SK-N-SH (cell line): ENCODE results near the gene PPP3R1. TPM values are rescaled to one million over a fixed set of nuclear protein-coding genes. Genes with fewer than 3 reads are reported as not detected.

Experiments
- CTCF ChIA-PET: fragments of 300-600, 350-600 bp; formaldehyde crosslinking; extraction: SDS; loops from one replicate; lab custom pipeline; 2021; lab: Yijun Ruan, JAX
- POLR2A ChIA-PET: fragments of 350-600 bp; sonication (Branson Sonifier 250); formaldehyde crosslinking; extraction: SDS; loops from one replicate; lab custom pipeline; 2020; ENCODE audit warnings: antibody characterized with exemption, inconsistent platforms; lab: Yijun Ruan, JAX
- DNase-seq: peaks from one replicate; pipeline ENCODE4 v3.0.0; 2012
- H2AFZ ChIP-seq: fragments of 200-600 bp; sonication (generic); 2 replicates; pipeline ENCODE4 v1.8.1; 2016; ENCODE audit warnings: antibody characterized with exemption, mild to moderate bottlenecking, low read depth
- H3F3A ChIP-seq: fragments of 200-600 bp; sonication (generic); replicated peaks from 2 replicates; pipeline ENCODE3; 2016; ENCODE audit warnings: antibody characterized with exemption, mild to moderate bottlenecking; ENCODE audit not compliant: insufficient read depth
- H3K27ac ChIP-seq, 2 experiments: fragments of 200-500 bp in 1 of 2; fragments of 200-600 bp in 1 of 2; sonication (Bioruptor generic) in 1 of 2; sonication (generic), shearing (Covaris generic) in 1 of 2; 2 replicates each; pipeline versions ENCODE4 v1.5.1 to v1.6.1; 2014 to 2016; ENCODE audit warnings: low read depth in 2 of 2, inconsistent platforms in 1 of 2, low read length in 1 of 2, mild to moderate bottlenecking in 1 of 2, mixed read lengths in 1 of 2
- H3K27me3 ChIP-seq: fragments of 200-600 bp; sonication (generic), shearing (Covaris generic); 2 replicates; pipeline ENCODE4 v1.6.1; 2016; ENCODE audit warnings: mixed run types; ENCODE audit not compliant: insufficient read depth
- H3K36me3 ChIP-seq, 2 experiments: fragments of 200-500 bp in 1 of 2; fragments of 200-600 bp in 1 of 2; sonication (Bioruptor generic) in 1 of 2; sonication (generic) in 1 of 2; replicated peaks in 1 of 2; 2 replicates each; pipeline versions ENCODE3 to v1.5.1; 2014 to 2016; ENCODE audit warnings: low read length in 1 of 2, mild to moderate bottlenecking in 1 of 2; ENCODE audit not compliant: insufficient read depth in 2 of 2, control insufficient read depth in 1 of 2
- H3K4me1 ChIP-seq, 2 experiments: fragments of 200-500 bp in 1 of 2; fragments of 200-600 bp in 1 of 2; sonication (Bioruptor generic) in 1 of 2; sonication (generic), shearing (Covaris generic) in 1 of 2; 2 replicates each; pipeline versions ENCODE4 v1.5.1 to v1.6.1; 2014 to 2016; ENCODE audit warnings: low read depth in 1 of 2, low read length in 1 of 2, mixed run types in 1 of 2; ENCODE audit not compliant: insufficient read depth in 2 of 2, control insufficient read depth in 1 of 2
- H3K4me2 ChIP-seq: fragments of 200-600 bp; sonication (generic), shearing (Covaris generic); 2 replicates; pipeline ENCODE4 v1.6.1; 2017; ENCODE audit warnings: mixed run types
- H3K4me3 ChIP-seq, 2 experiments: fragments of 200-500 bp in 1 of 2; fragments of 200-600 bp in 1 of 2; sonication (Bioruptor generic) in 1 of 2; sonication (generic), shearing (Covaris generic) in 1 of 2; 2 replicates each; pipeline versions ENCODE4 v1.5.1 to v1.8.1; 2014 to 2016; ENCODE audit warnings: low read depth in 2 of 2, inconsistent platforms in 1 of 2, low read length in 1 of 2, mild to moderate bottlenecking in 1 of 2, mixed read lengths in 1 of 2, moderate library complexity in 1 of 2
- H3K79me2 ChIP-seq: fragments of 200-600 bp; sonication (generic); 2 replicates; pipeline ENCODE4 v1.8.1; 2017; ENCODE audit warnings: mild to moderate bottlenecking; ENCODE audit not compliant: insufficient read depth
- H3K9ac ChIP-seq: fragments of 200-600 bp; sonication (generic); 2 replicates; pipeline ENCODE4 v1.6.1; 2017; ENCODE audit warnings: mixed run types
- H3K9me2 ChIP-seq: fragments of 200-600 bp; sonication (generic); 2 replicates; pipeline ENCODE4 v1.6.1; 2017; ENCODE audit warnings: mixed run types
- H3K9me3 ChIP-seq: fragments of 200-600 bp; sonication (generic); 2 replicates; pipeline ENCODE4 v1.6.1; 2017; ENCODE audit warnings: mixed run types, mild to moderate bottlenecking, moderate library complexity
- H4K20me1 ChIP-seq: fragments of 200-600 bp; sonication (generic); 2 replicates; pipeline ENCODE4 v1.6.1; 2017; ENCODE audit warnings: mild to moderate bottlenecking, mixed run types; ENCODE audit not compliant: insufficient read depth
- EP300 ChIP-seq, 2 experiments: IDR thresholded peaks; 2 replicates each; pipeline versions ENCODE4 v1.4.0 to v1.6.1; 2012; ENCODE audit warnings: borderline replicate concordance in 1 of 2, low read depth in 1 of 2, low read length in 1 of 2
- FOSL2 ChIP-seq: IDR thresholded peaks from 2 replicates; pipeline ENCODE4 v1.4.0; 2012; ENCODE audit warnings: low read depth, mild to moderate bottlenecking, moderate library complexity, borderline replicate concordance
- GABPA ChIP-seq: IDR thresholded peaks from 2 replicates; pipeline ENCODE4 v1.4.0; 2012; ENCODE audit warnings: low read depth, mild to moderate bottlenecking
- GATA2 ChIP-seq: sonication (generic); formaldehyde crosslinking; IDR thresholded peaks from 2 replicates; pipeline ENCODE4 v1.5.0; 2020; ENCODE audit warnings: mild to moderate bottlenecking, missing genetic modification reagents
- JUND ChIP-seq: IDR thresholded peaks from 2 replicates; pipeline ENCODE4 v1.4.0; 2012
- NFIC ChIP-seq: IDR thresholded peaks from 2 replicates; pipeline ENCODE4 v1.4.0; 2012; ENCODE audit warnings: borderline replicate concordance
- NRF1 ChIP-seq: IDR thresholded peaks from 2 replicates; pipeline ENCODE4 v1.6.1; 2012; ENCODE audit warnings: low read depth, mild to moderate bottlenecking, low read length
- RFX5 ChIP-seq: IDR thresholded peaks from 2 replicates; pipeline ENCODE4 v1.6.1; 2012; ENCODE audit warnings: mild to moderate bottlenecking, improper control_type of control experiment, low read length
- TCF12 ChIP-seq: IDR thresholded peaks from 2 replicates; pipeline ENCODE4 v1.4.0; 2012
- TEAD4 ChIP-seq: IDR thresholded peaks from 2 replicates; pipeline ENCODE4 v1.4.0; 2012; ENCODE audit warnings: mild to moderate bottlenecking, borderline replicate concordance; ENCODE audit not compliant: insufficient read depth
- USF2 ChIP-seq: fragments of 150-350 bp; IDR thresholded peaks from 2 replicates; pipeline ENCODE4 v1.6.1; 2017; ENCODE audit warnings: antibody characterized with exemption, low read length, low read depth, borderline replicate concordance
- YY1 ChIP-seq: IDR thresholded peaks from 2 replicates; pipeline ENCODE4 v1.4.0; 2012; ENCODE audit warnings: low read depth, mild to moderate bottlenecking
- WGBS: methylation state at CpG from one replicate; pipeline ENCODE4 v1.1.6; 2017; ENCODE audit warnings: low lambda C conversion rate; 5-methylcytosine and 5-hydroxymethylcytosine counted together
- polyA plus RNA-seq, 3 experiments: library from polyadenylated mRNA; depleted of rRNA; stranded (reverse); fragments of >200 nt; gene quantifications; 2 replicates each; pipeline ENCODE4 v1.2.3, GENCODE V29; 2012
- TF ChIP-seq, protein P1 (sequence below): IDR thresholded peaks from 2 replicates; pipeline ENCODE4 v1.4.0; 2012; ENCODE audit warnings: low read depth
- TF ChIP-seq, protein P2 (sequence below): fragments of 150-350 bp; IDR thresholded peaks from 2 replicates; pipeline ENCODE4 v1.6.1; 2016; ENCODE audit warnings: mild to moderate bottlenecking, low read depth, low read length
- TF ChIP-seq, protein P3 (sequence below): IDR thresholded peaks from 2 replicates; pipeline ENCODE4 v1.4.0; 2012; ENCODE audit warnings: low read depth, borderline replicate concordance

Gene PPP3R1
- polyA plus RNA-seq, 1 of the 3 experiments (the other 2 are of a cell fraction): 12.0 TPM

DNA sequence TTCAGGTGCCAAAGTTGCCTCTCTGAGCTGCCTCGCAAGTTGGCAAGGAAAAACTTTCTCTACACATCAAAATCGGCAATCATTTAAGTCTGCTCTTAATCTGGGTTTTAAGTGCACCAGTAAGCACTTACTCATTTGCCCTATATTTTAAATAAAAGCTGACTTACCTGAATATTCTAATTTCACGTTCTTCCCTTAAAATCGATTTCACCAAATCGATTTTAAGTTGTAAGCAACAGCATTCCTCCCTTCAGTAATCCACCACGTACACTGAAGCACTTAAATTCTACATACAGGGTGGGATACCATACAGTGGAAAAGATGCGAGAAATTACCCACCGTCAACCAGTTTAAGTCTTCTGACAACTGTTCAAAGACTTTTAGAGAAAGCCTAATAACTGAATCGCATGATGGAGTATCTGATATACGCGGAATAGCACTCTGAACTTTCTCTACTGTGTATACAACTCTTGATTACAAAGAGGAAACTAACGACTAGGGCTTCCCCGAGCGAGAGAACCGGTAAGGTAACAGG is 1.6 kb downstream of the PPP3R1 start (continued):
- TF ChIP-seq TEAD4: no peak
- no peak for TF ChIP-seq GATA2 (CRISPR knock-in tag)
- TF ChIP-seq NFIC: no peak
- TF ChIP-seq YY1: no peak

DNA sequence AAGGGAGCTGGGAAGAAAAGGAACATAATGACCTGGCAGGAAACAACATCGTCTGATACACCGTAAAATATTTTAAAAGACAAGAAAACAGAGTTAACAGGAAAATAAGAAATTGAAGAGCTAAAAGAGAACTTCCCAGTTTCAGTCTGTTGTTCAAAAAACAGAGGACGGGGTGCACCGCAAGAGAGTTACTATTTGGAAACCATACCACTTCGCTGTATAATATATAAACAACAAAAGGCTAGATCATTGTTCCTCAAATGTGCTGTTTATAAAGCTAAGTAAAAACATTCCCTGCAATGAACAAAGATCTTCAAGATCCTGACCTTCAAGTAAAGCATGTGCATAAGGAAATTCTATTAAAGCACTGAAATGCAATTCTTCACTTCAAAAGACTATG is 2.1 kb downstream of the PPP3R1 start:
- 63% methylated on average over 5 of the region's 5 CpGs for WGBS
- peak overlapping the region; percentile 88 to 99 for H3K4me3 ChIP-seq
- CTCF ChIA-PET: interaction anchor here (0.7 to 2.3 kb wide), 12 partner anchors 9 to 128 kb away, joined by 3 to 16 read pairs (median 4); no protein-coding TSS in a partner anchor
- H3K4me2 ChIP-seq: peak overlapping the region; percentile 66
- H3K9me2 ChIP-seq: no peaks in the 10 kb centered on the region
- POLR2A ChIA-PET: no interaction called here
- no peak overlapping the region for H2AFZ ChIP-seq
- peaks cover 22% of the 10 kb centered on the region for H3F3A ChIP-seq
- peaks cover 16 to 36% of the 10 kb centered on the region in 2 experiments for H3K4me1 ChIP-seq
- no peaks in the 10 kb centered on the region for H3K9me3 ChIP-seq
- H3K27ac ChIP-seq: peak overlapping the region; percentile 36 to 90
- no peaks in the 10 kb centered on the region for H3K27me3 ChIP-seq
- peaks cover 58% of the 10 kb centered on the region for H4K20me1 ChIP-seq
- TF ChIP-seq USF2 (no peak), NRF1 (no peak), TCF12 (no peak), JUND (no peak), EP300 (IDR thresholded peaks at IDR 0.05; ENCODE audit: borderline replicate concordance in 1 of 2, low read depth in 1 of 2, low read length in 1 of 2) (no peak), FOSL2 (no peak), GABPA (no peak)
- TF ChIP-seq, protein P1, sequence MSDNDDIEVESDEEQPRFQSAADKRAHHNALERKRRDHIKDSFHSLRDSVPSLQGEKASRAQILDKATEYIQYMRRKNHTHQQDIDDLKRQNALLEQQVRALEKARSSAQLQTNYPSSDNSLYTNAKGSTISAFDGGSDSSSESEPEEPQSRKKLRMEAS: no peak
- TF ChIP-seq, protein P2, sequence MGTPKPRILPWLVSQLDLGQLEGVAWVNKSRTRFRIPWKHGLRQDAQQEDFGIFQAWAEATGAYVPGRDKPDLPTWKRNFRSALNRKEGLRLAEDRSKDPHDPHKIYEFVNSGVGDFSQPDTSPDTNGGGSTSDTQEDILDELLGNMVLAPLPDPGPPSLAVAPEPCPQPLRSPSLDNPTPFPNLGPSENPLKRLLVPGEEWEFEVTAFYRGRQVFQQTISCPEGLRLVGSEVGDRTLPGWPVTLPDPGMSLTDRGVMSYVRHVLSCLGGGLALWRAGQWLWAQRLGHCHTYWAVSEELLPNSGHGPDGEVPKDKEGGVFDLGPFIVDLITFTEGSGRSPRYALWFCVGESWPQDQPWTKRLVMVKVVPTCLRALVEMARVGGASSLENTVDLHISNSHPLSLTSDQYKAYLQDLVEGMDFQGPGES: no peak
- peak overlapping the region; percentile 91; the same call in 1 of the 2 replicates for H3K9ac ChIP-seq
- peaks cover 83% of the 10 kb centered on the region for H3K79me2 ChIP-seq
- H3K36me3 ChIP-seq: peaks cover 4 to 8% of the 10 kb centered on the region in 2 experiments
- no peak for DNase-seq

- WGBS: 92% methylated on average over 2 of the region's 2 CpGs
- Histone ChIP-seq H3K9ac (no peak overlapping the region), H3K27ac (no peak overlapping the region), H3F3A (peaks cover 25% of the 10 kb centered on the region)
- TF ChIP-seq, protein P3, sequence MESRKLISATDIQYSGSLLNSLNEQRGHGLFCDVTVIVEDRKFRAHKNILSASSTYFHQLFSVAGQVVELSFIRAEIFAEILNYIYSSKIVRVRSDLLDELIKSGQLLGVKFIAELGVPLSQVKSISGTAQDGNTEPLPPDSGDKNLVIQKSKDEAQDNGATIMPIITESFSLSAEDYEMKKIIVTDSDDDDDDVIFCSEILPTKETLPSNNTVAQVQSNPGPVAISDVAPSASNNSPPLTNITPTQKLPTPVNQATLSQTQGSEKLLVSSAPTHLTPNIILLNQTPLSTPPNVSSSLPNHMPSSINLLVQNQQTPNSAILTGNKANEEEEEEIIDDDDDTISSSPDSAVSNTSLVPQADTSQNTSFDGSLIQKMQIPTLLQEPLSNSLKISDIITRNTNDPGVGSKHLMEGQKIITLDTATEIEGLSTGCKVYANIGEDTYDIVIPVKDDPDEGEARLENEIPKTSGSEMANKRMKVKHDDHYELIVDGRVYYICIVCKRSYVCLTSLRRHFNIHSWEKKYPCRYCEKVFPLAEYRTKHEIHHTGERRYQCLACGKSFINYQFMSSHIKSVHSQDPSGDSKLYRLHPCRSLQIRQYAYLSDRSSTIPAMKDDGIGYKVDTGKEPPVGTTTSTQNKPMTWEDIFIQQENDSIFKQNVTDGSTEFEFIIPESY: no peak
- TF ChIP-seq RFX5 (no peak), NRF1 (no peak)
- TF ChIP-seq, all 33 proteins: peak for 0
- Histone ChIP-seq H2AFZ (no peak overlapping the region), H3K9me3 (no peaks in the 10 kb centered on the region), H3K4me1 (peaks cover 17 to 37% of the 10 kb centered on the region in 2 experiments), H3K4me2 (peak overlapping the region; percentile 66), H3K9me2 (no peaks in the 10 kb centered on the region), H3K79me2 (peaks cover 86% of the 10 kb centered on the region), H3K4me3 (peak overlapping the region; percentile 2 to 99; a peak in 2 of 4 replicates), H3K36me3 (peaks cover 7 to 8% of the 10 kb centered on the region in 2 experiments), H3K27me3 (no peaks in the 10 kb centered on the region), H4K20me1 (peaks cover 72% of the 10 kb centered on the region)
- ChIA-PET POLR2A (no interaction called here), CTCF (interaction anchor here (1.0 kb wide), 1 partner anchor 127 kb away, joined by 3 read pairs; no protein-coding TSS in a partner anchor)
- no peak for DNase-seq
Measured at GRCh38 chr2:68248806-68249205, 3.5 kb downstream of the PPP3R1 start.
